CMK (cell line): ENCODE data around the gene GCGR.

Experiments
- DNase-seq: peaks from one replicate; pipeline ENCODE4 v3.0.0-alpha.2; 2010; ENCODE audit warnings: low read depth

GCGR gene

DNA sequence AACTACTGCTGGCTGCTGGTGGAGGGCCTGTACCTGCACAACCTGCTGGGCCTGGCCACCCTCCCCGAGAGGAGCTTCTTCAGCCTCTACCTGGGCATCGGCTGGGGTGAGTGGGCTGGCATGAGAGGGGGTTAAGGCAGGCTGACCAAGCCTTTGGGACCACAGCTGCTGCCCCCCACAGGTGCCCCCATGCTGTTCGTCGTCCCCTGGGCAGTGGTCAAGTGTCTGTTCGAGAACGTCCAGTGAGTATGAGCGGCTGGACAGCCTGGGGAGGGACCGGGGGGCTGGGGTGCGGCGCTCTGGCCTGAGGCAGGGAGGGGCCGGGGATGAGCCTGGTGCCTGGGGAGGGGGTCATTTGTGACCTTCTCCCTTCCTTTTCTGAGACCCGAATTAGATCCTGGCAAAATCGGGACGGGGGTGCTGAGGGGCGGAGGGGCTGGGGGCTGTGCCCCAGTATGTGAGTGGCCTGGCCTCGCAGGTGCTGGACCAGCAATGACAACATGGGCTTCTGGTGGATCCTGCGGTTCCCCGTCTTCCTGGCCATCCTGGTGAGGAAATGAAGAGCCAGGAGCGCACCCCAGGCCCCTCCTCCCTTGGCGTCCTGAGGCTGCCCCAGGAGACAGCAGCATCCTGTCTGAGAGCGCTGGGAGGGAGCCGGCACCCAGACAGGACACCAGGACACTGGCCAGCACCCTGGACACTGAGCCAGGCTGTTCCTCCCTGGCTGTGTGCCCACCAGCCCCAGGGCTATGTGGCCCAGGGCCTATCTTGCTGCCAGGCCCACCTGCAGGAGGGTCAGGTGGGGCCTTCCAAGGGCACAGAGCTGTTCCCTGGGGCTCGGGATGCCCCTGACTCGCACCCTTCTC, 8.0 kb downstream of the GCGR start:
- no peak for DNase-seq

GRCh38 chr17:81812571-81813370, 8.8 kb downstream of the GCGR start:
- DNase-seq: no peak

DNA sequence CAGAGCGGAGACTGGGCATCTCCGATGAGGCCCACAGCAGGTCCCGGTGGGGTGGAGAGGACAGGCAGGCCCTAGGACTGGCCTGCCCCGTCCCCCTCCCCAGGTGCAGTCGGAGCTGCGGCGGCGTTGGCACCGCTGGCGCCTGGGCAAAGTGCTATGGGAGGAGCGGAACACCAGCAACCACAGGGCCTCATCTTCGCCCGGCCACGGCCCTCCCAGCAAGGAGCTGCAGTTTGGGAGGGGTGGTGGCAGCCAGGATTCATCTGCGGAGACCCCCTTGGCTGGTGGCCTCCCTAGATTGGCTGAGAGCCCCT, 9.4 kb downstream of the GCGR start:
- no peak for DNase-seq

- DNase-seq: no peak
These were observed 10.1 kb downstream of the GCGR start for GRCh38 chr17:81813861-81814683.

DNA sequence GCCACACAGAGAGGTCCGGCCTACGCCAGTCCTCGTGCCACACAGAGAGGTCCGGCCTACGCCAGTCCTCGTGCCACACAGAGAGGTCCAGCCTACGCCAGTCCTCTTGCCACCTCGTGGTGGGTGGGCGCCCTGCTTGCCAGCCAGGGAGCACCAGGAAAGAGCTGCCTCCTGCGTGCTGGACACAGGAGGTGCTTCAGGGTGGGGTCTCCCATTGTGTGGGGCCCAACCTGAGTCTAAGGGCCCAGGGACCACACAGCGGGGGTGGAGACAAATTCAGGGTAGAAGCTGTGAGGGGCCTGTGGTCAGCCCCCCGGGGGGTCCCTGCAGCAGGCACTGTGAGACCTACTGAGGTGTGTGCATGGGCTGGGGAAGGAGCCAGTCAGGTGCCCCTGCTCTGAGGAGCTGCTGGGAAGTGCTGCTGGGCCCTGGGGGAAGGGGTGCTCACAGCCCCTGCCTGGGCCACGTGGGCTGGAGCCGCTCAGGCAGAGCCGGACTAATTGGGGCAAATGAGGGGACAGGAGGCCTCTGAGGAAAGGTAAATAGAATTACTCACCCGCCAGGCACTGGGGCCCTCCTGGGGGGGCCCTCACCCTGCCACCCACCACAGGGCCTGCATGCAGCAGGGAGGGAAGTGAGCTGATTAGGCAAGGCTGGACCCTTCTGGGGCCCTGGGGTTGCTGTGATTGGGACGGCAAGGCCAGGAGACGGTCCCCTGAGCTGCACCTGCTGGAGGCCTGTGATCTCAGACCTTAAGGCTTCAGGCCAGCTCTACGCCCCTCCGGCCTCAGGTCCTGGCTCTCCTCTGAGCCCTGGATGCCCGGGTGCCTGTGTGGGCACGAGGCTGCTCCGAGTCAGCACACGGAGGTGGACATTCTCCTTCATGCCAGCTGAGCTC, 11.0 kb downstream of the GCGR start:
- no peak for DNase-seq

- no peak for DNase-seq
These were observed 11.7 kb downstream of the GCGR start for GRCh38 chr17:81815646-81815986.

GRCh38 chr17:81817758-81818147, 13.8 kb downstream of the GCGR start:
- no peak for DNase-seq

DNA sequence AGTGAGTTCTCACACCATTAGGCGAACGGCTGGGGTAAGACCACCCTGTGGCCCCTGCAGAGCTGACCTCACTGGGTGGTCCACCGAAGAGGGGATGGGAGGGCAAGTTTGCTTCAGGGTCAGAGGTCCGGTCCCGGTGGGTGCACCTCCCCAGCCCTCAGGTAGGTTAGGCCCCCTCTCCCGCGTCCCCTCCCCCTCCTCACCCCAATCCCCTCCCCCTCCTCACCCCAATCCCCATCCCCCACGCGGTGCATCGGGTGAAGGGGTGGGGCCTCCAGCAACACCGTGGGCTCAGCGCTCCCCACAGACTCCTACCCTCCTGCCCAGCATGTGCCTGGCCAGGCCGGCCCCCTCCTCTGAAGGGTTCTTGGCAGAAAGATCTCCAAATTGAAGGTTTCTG, 15.8 kb downstream of the GCGR start:
- DNase-seq: no peak

GRCh38 chr17:81821147-81821546, 17.2 kb downstream of the GCGR start:
- no peak for DNase-seq

DNA sequence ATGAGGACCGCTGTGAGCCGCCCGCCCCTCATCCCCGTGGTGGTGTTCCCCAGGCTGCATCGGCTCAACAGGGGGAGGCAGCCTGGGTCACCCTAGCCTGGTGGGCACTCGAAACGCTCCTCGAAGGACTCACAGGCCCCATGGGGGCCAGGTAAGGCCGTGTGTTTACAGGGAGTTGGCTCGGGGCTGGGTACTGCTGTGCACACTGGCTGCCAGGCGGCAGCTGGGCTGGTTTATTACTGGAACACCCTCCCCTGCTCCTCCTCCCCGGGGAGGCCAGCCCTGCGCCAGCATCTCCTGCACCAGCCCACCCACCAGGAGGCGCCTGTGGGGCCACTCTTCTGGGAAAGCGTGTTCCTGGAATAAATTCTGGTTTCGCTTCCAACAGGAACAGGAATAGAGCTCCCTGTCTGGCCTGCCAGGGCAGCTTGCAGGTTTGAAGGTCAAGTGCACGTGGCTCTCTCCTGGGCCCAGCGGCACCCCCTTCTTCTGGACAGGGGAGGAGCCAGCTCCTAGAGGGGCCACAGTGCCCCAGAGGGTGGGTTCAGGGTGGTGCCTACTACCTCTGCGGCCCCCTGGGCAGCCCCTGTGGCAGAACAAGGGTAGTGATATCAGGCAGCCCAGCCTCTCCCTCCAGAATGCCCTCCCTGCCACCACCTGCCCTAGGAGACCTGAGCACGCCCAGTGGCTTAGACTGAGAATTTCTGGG, 17.8 kb downstream of the GCGR start:
- DNase-seq: peak; percentile 70

GRCh38 chr17:81822312-81822637, 18.3 kb downstream of the GCGR start:
- DNase-seq: no peak

- DNase-seq: no peak
These were observed 19.3 kb downstream of the GCGR start for GRCh38 chr17:81822996-81823819.

DNA sequence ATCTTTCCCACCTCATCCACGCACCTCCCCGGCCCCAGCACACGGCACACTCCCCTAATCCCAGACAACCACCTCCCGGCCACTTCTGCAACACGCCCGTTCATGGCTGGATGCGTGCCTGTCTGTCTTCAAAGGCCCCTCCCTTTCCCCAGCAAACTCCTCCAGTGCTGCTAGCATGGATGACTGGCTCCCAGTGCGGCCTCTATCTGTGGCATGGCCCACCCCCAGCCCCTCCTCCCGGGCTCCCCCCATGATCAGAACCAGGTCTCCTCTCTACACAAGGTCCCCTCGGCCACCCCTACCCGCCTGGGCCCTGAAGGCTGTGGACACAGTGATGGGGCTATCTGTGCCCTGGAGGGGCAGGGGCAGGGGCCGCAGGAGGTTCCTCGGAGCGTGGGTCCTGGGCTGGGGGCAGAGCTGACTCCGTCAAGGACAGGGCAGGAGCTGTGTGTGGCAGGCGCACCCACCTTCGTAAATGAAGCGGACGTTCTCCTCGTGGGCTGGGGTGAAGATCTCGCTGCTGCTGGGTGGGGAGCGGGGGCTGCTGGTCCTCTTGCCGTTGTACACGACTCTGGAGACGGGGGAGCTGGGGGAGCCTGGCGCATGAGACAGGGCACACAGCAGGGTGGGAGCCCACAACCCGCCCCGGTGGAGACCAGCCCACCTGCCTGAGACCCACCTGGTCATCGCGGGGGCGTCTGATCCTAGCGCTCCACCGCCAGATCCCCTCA, 20.0 kb downstream of the GCGR start:
- no peak for DNase-seq

DNA sequence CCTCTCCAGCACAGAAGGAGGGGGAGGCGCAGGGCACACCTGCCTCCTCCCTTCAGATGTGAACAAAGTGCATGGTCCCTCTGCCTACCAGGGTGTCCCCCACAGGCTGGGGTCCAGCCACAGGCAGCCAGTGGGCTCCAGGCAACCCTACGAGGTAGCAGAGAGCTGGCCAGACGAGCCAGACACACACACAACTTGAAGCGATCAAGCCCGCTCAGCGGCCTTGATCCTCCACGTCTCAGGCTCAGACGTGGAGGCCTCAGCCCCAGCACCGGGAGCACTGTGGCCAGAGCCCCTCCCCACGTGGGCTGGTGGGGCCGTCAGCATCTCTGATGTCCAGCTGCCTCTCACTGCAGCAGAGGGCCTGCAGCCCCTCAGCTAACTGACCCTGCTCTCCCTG, 20.6 kb downstream of the GCGR start:
- DNase-seq: no peak

DNA sequence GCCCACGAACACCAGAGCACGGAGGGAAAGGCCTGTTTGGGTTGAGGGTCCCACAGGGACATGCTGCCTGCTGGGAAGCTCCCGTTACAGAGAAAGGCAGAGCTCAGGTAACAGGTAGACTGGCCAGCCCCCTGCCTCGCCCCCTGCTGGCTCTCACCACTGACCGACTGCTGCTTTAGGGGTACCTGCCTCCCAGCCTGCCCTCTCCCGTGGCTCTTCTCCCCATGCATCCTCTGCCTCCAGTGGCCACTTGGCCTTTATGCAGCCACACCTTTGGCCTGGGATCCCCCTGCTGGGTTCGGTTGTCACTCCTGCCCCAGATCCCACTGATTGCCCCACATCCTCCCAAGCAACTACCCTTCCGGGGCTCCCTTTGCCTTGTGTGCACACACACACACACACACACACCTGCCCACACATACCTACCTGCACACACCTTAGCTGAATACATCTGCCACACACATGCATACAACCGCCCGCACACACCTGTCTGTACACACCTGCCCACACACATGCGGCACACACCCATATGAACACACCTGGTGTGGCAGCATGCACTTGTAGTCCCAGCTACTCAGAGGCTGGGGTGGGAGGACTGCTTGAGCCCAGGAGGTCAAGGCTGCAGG, 22.0 kb downstream of the GCGR start:
- no peak for DNase-seq

GRCh38 chr17:81828656-81829055, 24.7 kb downstream of the GCGR start:
- no peak for DNase-seq

DNA sequence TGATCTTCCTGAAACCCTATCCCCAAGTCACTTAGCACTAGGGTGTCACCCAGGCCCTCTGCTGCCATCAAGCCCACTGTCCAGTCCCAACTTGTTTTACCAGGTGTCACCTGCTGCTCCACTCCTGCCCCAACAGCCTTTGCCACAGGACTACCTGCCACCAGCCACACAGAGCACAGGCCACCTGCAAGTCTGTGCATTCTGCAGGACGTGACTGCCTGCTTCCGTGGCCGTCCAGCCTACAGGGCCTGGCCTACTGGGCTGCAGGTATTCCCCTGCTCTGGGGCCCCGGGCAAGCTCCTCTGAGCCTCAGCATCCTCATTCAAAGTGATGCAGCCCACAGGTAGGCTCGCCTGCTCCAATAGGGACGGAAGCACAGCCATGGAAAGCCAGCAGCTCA, 25.9 kb downstream of the GCGR start:
- DNase-seq: no peak

DNA sequence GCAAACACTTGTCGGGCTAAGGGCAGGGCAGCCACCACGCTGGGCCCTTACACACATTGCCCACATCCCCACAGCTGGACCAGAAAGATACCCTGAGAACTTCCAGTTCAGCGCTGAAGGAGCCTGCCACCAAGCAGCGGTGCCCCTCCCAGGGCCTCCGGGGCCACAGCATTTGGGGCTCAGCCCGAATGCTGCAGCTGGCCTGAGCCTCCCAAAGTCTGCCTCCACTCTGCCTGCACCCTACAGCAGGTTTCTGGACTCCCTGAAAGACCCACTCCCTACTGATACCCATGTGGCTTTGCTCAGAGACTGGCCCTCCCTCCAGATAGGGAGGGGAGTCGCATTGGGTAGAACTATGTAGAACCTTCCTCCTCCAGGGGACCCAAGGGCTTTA, 27.6 kb downstream of the GCGR start:
- DNase-seq: peak; percentile 54

DNA sequence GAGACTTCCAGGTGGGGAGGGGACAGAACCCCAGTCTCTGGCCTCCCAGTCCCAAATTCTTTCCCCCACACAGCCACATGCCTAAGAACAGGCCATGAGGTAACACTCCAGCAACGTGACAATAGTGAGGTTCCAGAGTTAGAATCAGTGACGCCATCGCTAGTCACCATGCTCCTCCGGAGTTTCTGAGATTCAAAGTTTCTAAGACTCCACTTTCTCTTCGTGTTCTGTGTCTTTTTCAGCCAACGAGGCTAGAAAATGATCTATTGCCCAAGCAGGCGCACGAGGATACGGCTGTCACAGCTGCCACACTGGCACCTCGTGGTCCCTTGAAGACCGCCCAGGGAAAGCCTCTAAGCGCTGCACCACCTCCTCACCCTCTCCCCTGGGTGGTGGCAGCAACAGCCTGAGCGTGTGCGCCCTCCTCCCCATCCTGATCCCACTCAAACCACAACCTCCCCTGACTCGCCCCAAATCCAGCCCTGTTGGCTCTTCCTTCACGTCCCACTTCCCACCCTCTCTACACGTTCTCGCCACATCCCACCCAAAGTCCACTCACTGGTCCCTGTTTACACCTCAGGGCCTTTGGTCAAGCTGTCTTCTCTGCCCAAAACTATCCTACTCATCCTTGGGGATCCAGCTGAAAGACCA, 28.1 kb downstream of the GCGR start:
- DNase-seq: no peak
